Right renal pelvis (tissue), 4 donors: ENCODE results near the gene KRT81. TPM values are rescaled to one million over a fixed set of nuclear protein-coding genes. Genes with fewer than 3 reads are reported as not detected.
"Not testable (repeated sequence)": the region's sequence is repeated elsewhere in the genome, so short reads cannot be mapped to it uniquely, and the experiment has no call there.

ENCODE experiments used
- DNase-seq, 4 donors: peaks; one replicate each; pipeline ENCODE4 v3.0.0-alpha.2; 2013; ENCODE audit warnings: low read depth in 4 of 4, low spot score in 3 of 4, missing footprints in 1 of 4
- polyA plus RNA-seq, 4 donors: library from polyadenylated mRNA; unstranded; fragments of 120-200 nt; gene quantifications; one replicate each; pipeline ENCODE4 v1.2.1, GENCODE V29; 2013; ENCODE audit not compliant: insufficient read length in 4 of 4

KRT81 gene
- polyA plus RNA-seq, 4 donors = 0.13 TPM; not detected in 3

DNA sequence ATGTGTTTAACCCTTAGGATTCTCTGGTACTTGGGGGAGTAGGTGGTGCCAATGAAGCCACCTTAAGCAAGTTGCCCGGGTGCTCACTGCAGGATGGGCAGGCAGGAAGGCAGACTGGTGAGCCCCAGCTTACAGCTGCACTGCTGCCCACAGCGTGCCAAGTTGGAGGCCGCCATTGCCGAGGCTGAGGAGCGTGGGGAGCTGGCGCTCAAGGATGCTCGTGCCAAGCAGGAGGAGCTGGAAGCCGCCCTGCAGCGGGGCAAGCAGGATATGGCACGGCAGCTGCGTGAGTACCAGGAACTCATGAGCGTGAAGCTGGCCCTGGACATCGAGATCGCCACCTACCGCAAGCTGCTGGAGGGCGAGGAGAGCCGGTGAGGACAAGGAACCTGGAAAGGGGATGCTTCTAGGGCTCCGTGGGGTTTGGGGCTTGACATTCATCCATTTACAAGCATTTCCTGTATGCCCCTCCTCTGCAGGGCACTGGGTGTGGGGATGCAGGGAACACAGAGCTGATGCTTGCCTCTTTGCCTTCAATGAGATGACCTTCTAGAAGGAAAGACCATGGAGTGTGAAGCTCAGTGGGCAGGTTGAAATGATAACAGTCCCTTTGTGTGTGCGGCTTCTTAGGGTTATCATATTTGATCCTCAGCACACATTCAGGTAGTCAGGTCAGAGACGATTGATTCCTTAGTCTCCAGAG lies 45.9 kb downstream of the KRT81 start:
- no peak for DNase-seq

DNA sequence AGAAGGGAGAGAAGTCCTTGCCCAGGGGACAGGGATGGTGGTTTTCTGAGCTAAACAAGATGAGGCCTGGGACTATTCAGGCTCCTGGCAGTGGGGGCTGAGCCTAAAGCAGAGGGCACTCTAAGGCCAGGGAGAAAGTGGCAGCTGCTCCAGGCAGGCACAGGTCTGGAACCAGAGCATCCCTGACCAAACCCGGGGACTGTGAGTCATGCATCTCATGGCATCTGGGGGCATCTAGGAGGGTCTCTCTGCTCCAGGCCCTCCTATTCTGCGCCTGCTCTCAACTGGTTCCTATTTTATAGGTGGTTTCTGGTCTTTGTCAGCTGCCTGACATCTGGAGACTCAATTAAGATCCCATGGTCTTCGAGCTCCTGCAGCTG lies 46.7 kb downstream of the KRT81 start:
- DNase-seq = no peak

DNA sequence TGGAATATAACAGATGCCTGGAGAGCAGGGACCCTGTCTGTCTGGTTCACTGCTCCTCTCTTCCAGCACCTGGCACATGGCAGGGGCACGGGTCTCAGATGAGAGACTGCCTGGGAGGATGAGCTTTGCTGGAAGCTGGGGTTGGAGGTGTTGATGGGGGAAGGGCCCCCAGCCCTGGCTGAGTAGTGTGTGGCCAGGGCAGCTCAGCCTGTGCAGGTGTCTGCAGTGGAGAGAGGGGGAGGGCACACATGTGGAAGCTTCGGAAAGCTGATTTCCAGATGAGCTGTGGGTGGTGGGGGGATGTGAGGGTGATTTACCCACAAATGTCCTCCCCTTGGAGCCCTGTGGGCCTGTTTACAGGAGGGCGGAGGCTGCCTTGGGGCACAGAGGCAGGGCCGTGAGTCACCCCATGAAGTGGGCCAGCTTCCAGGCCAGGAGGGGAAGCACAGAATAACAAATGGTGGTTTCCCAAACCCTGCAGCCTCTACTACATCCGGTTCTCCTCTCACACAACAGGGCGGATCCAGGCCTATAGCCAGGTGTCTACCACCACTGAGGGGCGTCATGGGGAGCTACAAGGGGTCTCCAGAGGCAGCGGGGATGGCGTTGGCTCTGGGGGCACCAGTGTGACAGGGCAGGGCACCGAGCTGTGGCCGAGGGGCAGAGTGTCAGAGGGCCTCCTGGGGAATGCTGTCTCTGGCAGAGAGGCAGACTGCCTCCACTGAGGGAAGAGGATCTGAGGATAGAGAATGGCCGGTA lies 47.3 kb downstream of the KRT81 start:
- peak in 2 of 4 donors; percentile 31 to 47 for DNase-seq

DNA sequence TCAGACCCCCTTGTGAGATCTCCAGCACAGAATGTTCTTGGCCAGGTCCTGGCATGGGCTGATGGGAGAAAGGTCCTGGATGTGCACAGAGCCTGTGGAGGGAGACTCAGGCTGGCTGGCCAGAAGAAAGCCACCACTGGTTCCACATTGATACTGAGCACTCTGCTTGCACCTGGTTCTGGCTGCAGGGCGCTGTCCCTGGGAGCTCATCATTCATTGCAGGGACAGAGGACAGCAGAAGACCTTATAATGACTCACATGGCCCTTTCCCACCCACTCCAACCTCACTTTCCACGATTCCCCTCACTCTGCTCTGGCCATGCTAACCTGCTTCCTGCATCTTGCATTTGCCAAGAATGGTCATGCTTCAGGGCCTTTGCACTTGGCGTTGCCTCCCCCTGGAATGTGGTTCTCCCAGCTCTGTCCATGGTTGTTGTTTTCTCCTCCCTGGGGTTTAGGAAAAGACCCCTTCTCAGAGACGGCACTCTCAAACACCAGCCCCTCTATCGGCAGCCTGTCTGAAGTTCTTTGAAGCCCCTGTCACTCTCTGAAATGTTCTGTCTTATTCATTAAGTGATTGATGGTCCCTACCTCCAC lies 48.0 kb downstream of the KRT81 start:
- peak in 2 of 4 donors; percentile 52 to 73 for DNase-seq

DNA sequence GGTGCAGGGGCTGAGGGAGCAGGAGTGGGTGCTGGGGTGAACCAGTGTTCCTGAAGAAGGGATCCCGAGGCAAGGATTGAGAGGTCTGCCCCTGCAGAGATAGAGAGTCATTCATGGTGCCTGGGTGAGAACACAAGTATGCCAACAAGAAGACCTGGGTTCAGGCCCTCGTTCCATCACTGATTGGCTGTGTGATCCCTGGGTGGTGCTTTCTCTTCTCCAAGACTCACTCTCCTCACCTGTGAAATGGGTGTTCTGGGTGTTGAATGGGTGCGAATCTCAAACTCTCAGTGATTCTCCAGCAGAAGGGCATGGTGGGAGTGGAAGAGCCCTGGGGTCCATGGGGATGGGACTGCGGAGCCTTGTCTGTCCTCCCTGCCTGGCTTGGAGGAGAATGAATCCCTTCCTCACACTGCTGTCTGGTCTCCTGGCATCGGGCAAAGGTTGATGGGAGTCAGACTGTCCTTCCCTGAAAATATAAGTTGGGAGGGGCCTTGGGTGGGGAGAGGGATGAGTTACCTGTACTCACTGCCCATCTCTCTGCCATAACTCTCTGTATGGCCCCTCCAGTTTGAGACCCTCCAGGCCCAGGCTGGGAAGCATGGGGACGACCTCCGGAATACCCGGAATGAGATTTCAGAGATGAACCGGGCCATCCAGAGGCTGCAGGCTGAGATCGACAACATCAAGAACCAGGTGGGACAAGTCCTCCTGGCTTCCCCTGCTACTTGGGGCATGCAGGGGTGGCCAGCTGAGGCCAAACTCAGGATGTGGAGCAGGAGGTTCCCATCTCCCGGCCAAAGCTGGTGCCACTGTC lies 48.7 kb downstream of the KRT81 start:
- no peak for DNase-seq

DNA sequence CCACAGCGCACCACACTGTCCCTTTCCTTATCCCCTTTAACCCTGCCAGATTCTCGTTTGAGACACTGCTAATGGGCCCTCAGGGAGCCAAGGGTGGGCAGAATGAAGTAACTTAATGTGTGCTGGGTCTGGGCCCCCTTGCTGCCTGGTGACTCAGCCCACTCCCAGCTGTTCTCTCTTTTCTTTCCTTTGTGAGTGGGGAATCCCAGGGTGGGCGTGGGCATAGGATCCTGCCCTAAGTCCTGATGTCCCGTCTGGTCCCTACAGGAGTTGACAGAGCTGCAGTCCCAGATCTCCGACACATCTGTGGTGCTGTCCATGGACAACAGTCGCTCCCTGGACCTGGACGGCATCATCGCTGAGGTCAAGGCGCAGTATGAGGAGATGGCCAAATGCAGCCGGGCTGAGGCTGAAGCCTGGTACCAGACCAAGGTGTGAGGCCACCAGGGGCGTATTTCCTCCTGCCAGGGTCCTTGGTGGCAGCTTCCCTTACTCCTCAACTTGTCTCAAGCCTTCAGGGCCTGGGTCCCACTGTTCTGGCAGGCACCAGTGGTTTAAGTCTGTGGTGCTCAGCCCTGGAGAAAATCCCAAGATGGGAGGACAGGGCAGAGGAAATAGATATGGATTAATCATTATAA lies 50.0 kb downstream of the KRT81 start:
- DNase-seq = no peak

DNA sequence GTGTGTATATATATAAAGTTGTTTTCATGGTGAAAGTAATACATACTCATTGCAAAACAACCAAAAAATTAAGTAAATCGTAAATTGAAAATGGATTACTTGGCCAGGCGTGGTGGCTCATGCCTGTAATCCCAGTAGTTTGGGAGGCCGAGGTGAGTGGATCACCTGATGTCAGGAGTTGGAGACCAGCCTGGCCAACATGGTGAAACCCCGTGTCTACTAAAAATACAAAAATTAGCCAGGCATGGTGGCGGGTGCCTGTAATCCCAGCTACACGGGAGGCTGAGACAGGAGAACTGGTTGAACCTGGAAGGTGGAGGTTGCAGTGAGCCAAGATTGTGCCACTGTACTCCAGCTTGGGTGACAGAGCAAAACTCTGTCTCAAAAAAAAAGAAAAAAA lies 51.1 kb downstream of the KRT81 start:
- not testable (repeated sequence) for DNase-seq

DNA sequence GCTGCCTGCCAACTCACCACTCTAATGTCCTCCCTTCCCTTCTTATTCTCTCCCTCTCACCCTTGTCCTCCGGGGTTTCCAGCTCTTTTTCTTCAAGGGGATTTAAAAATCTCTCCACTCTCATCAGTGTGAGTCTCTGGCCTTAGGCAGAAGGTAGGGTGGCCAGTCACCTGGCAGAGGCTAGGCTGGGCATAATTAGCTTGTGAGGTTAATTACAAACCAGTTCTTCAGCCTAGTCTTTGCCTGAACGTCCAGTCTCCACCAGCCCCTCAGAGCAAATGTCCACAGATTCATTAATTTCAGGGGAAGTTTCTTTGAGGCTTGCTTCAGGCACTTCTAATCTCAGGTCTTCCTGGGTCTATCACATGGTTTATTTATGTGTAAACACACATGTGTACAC lies 51.6 kb downstream of the KRT81 start:
- no peak for DNase-seq

DNA sequence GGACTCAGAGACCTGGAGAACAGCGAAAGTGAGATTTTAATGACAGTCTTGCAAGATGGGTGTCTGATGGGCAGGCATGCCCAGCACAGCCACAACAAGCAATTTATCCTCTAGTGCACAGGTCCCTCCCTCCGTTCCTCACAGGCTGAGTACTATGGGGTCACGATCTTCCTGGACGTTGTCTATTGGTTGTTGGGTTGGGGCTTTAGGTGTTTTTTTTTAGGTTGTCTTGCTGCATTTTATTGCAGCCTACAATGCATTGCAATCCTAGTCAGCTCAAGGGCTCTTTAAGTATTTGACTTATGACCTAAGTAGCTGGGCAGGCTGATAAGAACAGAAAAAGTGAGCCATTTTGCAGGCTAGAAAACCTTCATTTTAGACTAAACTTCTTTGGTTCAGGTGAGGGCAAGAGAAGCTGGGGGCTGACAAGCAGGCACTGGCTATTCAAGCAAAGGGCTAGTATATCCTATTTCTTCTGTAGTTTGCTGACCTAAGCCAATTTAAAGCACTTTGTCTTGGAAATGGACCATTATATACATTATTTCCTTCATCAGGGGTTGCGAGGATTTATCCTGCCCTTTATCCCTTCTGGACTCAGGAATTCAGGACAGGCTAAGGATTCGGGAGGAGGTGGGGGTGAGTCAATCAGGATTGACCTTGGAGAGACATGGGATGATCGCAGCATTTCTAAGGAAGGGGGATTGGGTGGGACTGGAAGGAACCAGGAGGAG lies 52.3 kb downstream of the KRT81 start:
- DNase-seq = no peak

DNA sequence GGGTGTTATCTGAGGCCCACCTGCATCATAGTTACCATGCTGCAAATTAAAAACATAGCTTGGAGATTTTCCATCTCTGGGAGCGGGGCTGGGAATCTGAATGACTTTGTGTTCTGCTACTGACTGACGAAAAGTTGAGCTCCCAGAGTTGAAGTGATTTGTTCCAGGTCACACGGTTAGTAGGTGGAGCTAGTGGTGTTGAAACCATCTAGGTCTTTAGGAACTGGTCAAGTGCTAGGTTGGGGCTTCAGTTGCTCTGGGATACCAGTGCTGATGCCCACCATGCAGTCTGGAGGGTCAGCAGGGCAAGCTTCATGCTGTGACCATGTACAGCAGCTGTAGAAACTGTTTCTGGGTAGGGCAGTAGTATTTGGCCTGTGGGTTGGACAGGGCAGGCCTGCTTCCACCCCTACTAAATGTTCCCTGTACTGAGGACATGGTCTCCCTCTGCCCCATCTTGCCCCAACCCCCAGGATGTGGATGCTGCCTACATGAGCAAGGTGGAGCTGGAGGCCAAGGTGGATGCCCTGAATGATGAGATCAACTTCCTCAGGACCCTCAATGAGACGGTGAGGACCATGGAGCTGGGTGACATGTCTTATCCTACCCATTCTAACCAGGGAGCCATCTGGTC lies 53.0 kb downstream of the KRT81 start:
- no peak for DNase-seq

DNA sequence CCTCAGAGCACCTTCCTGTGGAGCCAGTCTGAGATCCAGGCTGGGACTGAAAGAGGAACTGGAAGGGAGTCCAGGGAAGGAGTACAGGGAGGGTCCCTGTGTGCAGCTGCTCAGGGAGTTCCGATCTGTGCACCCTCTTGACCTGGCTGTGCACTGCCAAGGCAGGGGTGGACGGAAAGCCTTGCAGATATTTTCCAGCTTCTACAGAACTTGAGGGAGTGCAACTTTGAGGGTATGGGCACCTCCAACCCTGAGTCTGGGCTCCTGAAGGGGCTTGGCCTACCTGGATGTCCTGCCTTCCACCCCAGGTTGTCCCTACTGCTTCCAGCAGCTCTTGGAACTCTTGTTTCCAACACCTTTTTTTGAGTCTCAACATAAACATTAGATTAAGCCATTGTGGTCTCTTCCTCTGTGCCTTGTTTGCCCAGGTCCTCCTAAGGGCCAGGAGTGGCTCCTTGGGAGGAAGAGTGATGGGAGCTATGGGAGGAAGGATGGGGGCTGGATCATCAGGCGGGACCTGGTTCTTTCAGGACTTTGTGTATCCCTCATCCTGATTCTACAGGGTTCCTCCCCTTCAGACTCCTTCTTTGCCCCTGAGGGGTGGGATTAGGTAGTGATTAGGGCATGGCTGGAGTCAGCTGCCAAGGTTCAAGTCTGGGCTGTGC lies 54.8 kb downstream of the KRT81 start:
- DNase-seq = no peak

Other genes starting within 250 kb of the KRT81 start
- 10 to 100 TPM; 11.4 to 46.0 (median 21.5) TPM for gene NR4A1, start 240.1 kb downstream of the KRT81 start, polyA plus RNA-seq
- gene ATG101, start 221.6 kb downstream of the KRT81 start, polyA plus RNA-seq = 10 to 100 TPM; 25.1 to 29.4 (median 27.7) TPM
- under 1 TPM; 0.30 to 0.65 (median 0.39) TPM for gene SMIM41, start 211.8 kb downstream of the KRT81 start, polyA plus RNA-seq
- gene KRT80, start 99.5 kb downstream of the KRT81 start, polyA plus RNA-seq = 1 to 10 TPM in 2 of 4 donors, under 1 TPM in 2; 0.83 to 1.4 (median 1.0) TPM
- gene KRT7, start 58.3 kb downstream of the KRT81 start, polyA plus RNA-seq = 100 to 1,000 TPM in 1 of 4 donors, 10 to 100 TPM in 3; 44.7 to 121 (median 73.1) TPM
- under 1 TPM in 2 of 4 donors, not detected in 2; 0.07 to 0.13 TPM for gene KRT86, start 16.9 kb downstream of the KRT81 start, polyA plus RNA-seq
- gene KRT83, start 29.9 kb upstream of the KRT81 start, polyA plus RNA-seq = not detected
- not detected for gene KRT85, start 75.9 kb upstream of the KRT81 start, polyA plus RNA-seq
- gene KRT84, start 94.1 kb upstream of the KRT81 start, polyA plus RNA-seq = not detected
- not detected for gene KRT82, start 114.8 kb upstream of the KRT81 start, polyA plus RNA-seq
- gene KRT75, start 142.8 kb upstream of the KRT81 start, polyA plus RNA-seq = not detected
- gene KRT6B, start 160.6 kb upstream of the KRT81 start, polyA plus RNA-seq = not detected
- not detected for gene KRT6C, start 182.3 kb upstream of the KRT81 start, polyA plus RNA-seq
- gene KRT6A, start 201.7 kb upstream of the KRT81 start, polyA plus RNA-seq = under 1 TPM in 1 of 4 donors, not detected in 3; 0.10 TPM
- gene KRT5, start 228.9 kb upstream of the KRT81 start, polyA plus RNA-seq = 1 to 10 TPM in 2 of 4 donors, under 1 TPM in 2; 0.28 to 1.9 (median 0.98) TPM